ENCODE measurements around the gene TMOD1. TPM values are rescaled to one million over a fixed set of nuclear protein-coding genes. Genes with fewer than 3 reads are reported as not detected.

Gene TMOD1
- total RNA-seq = 13.4 TPM

DNA sequence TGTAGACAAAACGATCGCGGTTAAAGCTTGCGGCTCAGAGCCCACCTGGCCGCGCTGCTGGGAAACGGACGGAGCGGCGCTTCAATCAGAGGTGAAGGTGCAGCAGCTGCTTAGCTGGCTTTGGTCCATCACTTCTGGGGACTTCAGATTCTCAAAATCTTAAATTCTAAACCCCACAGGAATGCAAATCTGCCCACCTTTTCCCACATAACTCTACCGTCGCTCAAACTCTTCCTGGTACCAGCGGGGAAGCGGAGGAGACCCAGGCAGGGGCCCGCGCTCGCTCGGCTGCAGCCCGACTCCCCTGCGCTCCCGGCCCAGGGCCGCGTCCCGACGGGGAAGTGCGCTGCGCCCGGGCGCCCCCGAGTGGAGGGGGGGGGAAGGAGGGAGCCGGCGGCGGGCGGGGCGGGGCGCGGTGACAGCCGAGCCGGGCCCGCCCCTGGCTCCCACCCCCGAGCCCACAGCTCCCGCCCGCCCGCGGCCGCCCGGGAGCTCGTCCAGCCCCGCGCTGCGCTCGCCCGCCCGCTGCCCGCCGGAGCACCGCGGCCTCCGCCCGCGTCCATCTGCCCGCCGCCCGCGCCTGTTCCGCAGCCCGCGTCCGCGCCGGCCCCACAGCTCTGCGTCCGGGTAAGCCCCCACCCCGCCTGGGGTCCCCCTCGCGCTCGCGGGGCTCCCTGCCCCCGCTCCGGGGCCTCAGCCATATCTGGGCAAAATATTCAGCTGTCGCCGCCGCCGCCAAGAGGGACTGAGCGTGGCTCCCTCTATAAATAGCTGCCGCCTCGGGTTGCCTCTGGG, at the start of gene TMOD1:
TMOD1 (plus strand) TSS at position 490 of the 795 bp plus-strand sequence. CDS start 22,523 bp downstream, outside the sequence.

DNA sequence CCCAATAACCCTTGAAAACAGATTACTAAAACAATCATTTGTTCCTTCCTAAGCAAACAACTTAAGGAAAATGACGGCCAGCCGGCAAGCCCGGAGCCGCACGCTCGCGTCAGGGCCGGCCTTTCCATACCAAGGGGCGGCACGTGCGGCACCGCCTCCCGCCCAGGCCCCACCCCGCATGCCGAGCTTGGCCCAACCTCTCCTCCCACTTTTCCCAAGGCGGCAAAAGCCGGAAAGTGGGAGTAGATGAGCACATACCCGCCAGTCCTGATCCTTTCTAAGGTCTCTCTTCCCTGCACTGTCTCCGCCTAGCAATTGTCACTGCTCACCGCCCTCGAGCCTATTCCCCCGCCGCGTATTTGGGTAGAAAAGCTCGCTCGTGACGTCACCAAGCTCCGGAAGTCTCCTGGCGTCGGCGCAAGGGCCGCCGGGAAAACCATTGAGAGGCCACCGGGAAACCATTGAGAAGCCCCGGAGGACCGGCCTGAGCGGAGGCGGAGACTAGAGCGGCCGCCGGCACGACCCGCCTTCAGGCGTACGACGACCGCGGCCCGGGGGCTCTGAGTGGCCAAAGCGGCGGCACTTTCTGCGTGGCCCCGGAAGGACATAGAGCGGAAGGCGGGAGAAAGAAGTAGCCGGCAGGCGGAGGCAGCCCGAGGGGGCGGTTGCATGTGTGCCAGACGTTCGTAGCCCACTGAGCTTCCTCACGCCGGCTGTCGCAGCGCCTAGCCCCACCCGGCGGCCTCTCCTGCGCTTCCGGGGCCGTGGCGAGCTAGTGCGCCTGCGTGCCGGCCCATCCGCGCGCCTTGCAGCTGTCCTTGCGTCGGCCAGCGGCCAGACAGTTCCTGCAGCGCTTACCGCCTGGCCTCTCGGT, 131.8 kb downstream of the TMOD1 start, which contains the start of the genes NCBP1 and TSTD2:
NCBP1 (plus strand) TSS at position 837 of the 874 bp plus-strand sequence. CDS start 61 bp downstream, outside the sequence.
TSTD2 (minus strand) TSS at position 384 of the 874 bp plus-strand sequence. CDS start 5,806 bp downstream, outside the sequence.

Other genes starting within 250 kb of the TMOD1 start
- gene CCDC180, start 194.0 kb upstream of the TMOD1 start, total RNA-seq = 19.9 TPM
- gene TDRD7, start 89.6 kb upstream of the TMOD1 start, total RNA-seq = 108 TPM
- gene TSTD2, start 131.7 kb downstream of the TMOD1 start, total RNA-seq = 38.9 TPM
- gene NCBP1, start 132.2 kb downstream of the TMOD1 start, total RNA-seq = 46.9 TPM
- gene XPA, start 195.7 kb downstream of the TMOD1 start, total RNA-seq = 26.7 TPM